ENCODE results near the gene TFB2M. TPM values are rescaled to one million over a fixed set of nuclear protein-coding genes. Genes with fewer than 3 reads are reported as not detected.

The TFB2M gene, protein sequence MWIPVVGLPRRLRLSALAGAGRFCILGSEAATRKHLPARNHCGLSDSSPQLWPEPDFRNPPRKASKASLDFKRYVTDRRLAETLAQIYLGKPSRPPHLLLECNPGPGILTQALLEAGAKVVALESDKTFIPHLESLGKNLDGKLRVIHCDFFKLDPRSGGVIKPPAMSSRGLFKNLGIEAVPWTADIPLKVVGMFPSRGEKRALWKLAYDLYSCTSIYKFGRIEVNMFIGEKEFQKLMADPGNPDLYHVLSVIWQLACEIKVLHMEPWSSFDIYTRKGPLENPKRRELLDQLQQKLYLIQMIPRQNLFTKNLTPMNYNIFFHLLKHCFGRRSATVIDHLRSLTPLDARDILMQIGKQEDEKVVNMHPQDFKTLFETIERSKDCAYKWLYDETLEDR
- 18.2 and 26.1 TPM in 2 replicates for total RNA-seq

DNA sequence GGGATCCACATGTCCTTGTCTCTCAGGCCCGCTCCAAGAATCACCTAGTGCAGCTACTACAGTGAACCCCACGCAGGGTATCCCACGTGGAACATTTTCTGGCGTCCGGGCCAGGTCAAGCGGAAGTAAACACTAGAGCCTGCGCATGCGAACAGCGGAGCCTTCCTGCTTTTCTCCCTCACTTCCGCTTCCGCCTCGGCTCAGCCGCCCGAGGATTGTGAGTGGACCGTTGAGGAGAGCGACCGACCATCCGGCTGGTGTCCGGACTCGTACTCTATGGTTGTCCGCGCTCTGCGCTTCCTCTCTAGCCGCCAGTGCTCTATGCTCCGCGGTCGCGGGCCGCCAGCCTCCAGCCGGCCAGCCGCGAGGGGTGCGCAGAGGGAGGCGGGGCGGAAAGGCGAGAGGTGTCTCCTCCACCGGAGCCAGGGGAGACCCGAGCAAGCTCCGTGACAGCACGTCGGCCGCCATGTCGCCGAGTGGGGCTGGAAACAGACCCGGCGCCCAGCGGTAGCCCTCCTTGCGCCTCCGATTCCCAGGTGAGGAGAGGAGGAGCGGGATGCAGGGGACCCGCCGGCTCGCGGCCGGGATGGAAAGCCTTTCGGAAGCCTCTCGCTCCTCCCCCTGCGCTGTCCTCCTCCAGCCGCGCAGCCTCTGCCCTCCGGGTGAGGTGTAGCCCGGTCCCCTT, at the start of gene TFB2M, which contains the start of gene CNST:
TSS of gene TFB2M (minus strand) at position 134 of the 685 bp plus-strand sequence. CDS start at position 11, 123 bp downstream.
TSS of gene CNST (plus strand) at position 329 of the 685 bp plus-strand sequence. CDS start 25,107 bp downstream, outside the sequence.

DNA sequence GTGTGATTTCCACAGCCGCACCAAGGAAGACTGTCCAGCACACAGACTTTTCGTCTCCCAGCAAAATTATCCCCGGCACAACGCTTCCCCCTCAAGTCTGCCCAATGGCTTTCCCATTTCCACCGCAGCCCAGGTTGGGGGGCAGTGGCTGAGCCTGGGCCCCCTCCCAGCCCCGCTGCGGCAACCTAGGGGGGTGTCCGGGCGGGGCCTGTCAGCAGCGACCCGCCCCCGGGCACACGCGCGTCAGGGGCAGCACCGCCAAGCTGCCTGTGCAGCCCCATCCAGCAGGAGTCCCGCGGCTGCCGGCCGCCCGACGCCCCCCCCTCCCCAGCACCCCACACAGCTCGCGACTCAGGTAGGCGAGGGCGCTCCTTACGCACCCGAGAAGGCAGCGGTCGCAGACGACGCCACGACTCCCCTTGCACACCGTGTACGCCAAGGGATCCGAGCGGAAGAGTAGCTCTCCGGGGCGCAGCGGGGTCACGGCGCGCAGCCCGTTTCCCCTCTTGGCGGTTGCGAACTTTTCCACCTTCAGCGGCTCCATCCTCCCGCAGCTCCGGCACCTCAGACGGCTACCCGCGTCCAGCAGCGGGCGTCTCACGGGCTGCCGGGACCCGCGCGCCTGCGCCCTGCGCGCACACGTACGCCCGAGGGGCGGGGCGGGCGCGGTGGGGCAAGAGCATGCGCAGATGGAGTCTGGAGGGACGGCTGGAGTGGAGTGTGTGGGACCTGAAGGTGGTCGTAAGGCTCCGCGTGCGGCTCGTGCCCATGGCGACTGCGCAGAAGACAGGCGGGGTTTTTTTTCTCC, 59.2 kb downstream of the TFB2M start, which contains the start of gene SMYD3:
TSS of gene SMYD3 (minus strand) at position 606 of the 808 bp plus-strand sequence.

Small RNA genes within 50 kb of the gene (small RNA-seq; reads per million reads assigned to genes)
- gene AL356583.2 (ENCODE audit: low replicate concordance) = not detected

Other genes with a start within 250 kb of the TFB2M start
- 21.4 and 27.2 TPM in 2 replicates for gene SMYD3, start 59.0 kb downstream of the TFB2M start, total RNA-seq
- gene CNST, start 195 bp upstream of the TFB2M start, total RNA-seq = 28.0 and 34.8 TPM in 2 replicates
- 32.8 and 35.5 TPM in 2 replicates for gene SCCPDH, start 158.1 kb upstream of the TFB2M start, total RNA-seq